Measurements from ENCODE around the gene PDLIM4. TPM values are rescaled to one million over a fixed set of nuclear protein-coding genes. Genes with fewer than 3 reads are reported as not detected.

Gene PDLIM4
- polyA plus RNA-seq, 2 of the 4 experiments (the other 2 are of a cell fraction): 0.09 TPM; not detected in 1

DNA sequence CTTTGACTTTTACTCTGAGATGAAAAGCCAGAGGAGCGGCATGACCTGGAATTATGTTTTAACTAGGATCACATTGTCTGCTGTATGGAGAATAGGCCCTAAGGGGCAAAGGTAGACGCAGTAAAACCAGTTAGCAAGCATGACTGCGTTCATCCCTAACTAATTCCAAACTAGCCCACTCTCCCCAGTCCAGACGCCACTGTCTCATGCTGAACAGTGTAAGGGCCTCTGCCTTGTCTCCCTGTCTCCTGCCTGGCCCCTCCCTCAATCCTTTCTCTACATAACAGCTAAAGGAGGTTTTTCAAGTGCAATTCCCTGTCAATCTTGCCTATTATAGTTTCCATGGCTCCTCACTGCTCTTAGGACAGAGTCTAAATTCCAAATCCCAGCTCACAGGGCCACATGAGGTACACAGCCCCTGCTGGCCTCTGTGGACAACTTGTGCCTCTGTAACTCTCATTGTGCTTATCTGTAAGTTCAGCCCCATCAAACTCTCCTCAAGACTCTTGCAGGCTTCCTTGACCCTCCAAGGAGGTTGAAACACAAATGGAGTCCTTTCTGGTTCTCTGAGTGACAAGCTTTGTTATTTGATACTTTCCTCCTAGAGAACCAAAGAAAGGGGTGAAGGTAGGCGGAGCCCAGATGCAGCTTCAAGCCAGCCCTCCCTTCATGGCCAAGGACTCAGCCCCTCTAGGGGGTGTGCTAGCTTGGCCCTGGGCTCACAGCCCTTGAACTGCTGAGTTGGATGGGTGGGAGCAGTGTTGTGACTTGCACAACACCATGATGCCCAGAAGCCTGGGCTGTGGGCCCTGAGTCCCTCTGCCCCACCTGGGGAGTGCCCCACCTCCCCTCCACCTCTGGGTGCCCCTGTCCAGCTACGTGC is 20.7 kb downstream of the PDLIM4 start:
- no peak for FAIRE-seq
- POLR2A ChIA-PET: no interaction called here
- H3K27ac ChIP-seq: no peak overlapping the region
- no peaks in the 10 kb centered on the region for H3K4me1 ChIP-seq
- no peak for ATAC-seq
- TF ChIP-seq FOXS1 (CRISPR knock-in tag; IDR thresholded peaks at IDR 0.05): no peak
- no peak for TF ChIP-seq CBX8 (IDR thresholded peaks at IDR 0.05)
- no peak for TF ChIP-seq MAZ (IDR thresholded peaks at IDR 0.05; ENCODE audit: borderline replicate concordance, low read depth, low read length)
- TF ChIP-seq EHF (CRISPR knock-in tag; IDR thresholded peaks at IDR 0.05): no peak
- no peak for TF ChIP-seq NPAS2 (CRISPR knock-in tag; IDR thresholded peaks at IDR 0.05; ENCODE audit: borderline replicate concordance)
- TF ChIP-seq EHMT2 (IDR thresholded peaks at IDR 0.05; ENCODE audit: low read depth): no peak
- TF ChIP-seq SMC3 (IDR thresholded peaks at IDR 0.05): no peak
- TF ChIP-seq, protein P1, sequence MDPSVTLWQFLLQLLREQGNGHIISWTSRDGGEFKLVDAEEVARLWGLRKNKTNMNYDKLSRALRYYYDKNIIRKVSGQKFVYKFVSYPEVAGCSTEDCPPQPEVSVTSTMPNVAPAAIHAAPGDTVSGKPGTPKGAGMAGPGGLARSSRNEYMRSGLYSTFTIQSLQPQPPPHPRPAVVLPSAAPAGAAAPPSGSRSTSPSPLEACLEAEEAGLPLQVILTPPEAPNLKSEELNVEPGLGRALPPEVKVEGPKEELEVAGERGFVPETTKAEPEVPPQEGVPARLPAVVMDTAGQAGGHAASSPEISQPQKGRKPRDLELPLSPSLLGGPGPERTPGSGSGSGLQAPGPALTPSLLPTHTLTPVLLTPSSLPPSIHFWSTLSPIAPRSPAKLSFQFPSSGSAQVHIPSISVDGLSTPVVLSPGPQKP (IDR thresholded peaks at IDR 0.05; ENCODE audit: low read depth, low read length): no peak
- CTCF ChIA-PET: interaction anchor here (0.6 to 2.7 kb wide), 4 partner anchors 15 to 91 kb away, joined by 3 to 11 read pairs (median 4); partner anchors contain the start of gene SLC22A5
- H3K4me3 ChIP-seq: no peak overlapping the region
- H3K4me2 ChIP-seq: no peak overlapping the region
- no peaks in the 10 kb centered on the region for H3K9me3 ChIP-seq
- WGBS (ENCODE audit: missing lambda C conversion rate): 81% methylated on average over 6 of the region's 6 CpGs
- DNase-seq (ENCODE audit: low read depth in 1 of 2, low spot score in 1 of 2): no peak

DNA sequence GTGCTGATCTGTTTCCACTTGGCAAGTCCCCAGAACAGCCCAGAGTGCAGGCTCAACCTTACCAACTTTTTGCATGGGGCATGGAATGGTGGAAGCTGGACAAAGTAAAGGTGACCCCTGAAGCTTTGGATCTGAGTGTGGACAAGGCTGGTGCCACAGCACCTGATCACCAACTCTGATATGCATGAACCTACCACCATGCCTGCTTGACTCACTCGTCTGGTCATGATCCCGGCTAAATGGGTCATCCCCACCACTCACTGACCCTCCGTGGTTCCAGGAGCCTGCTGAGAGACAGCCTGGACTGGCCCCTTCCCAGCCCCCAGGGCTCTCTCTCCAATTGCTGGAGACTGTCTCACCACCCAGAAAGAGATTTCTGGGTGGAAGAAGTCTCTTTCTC is 22.3 kb downstream of the PDLIM4 start:
- ATAC-seq (no peak), DNase-seq (ENCODE audit: low read depth in 1 of 2, low spot score in 1 of 2) (no peak), FAIRE-seq (no peak)
- WGBS (ENCODE audit: missing lambda C conversion rate): 71% methylated on average over 1 of the region's 3 CpGs
- POLR2A ChIA-PET: no interaction called here
- Histone ChIP-seq H3K9me3 (no peaks in the 10 kb centered on the region), H3K27ac (no peak overlapping the region), H3K4me2 (no peak overlapping the region), H3K4me1 (no peaks in the 10 kb centered on the region), H3K4me3 (no peak overlapping the region)
- TF ChIP-seq, protein P2, sequence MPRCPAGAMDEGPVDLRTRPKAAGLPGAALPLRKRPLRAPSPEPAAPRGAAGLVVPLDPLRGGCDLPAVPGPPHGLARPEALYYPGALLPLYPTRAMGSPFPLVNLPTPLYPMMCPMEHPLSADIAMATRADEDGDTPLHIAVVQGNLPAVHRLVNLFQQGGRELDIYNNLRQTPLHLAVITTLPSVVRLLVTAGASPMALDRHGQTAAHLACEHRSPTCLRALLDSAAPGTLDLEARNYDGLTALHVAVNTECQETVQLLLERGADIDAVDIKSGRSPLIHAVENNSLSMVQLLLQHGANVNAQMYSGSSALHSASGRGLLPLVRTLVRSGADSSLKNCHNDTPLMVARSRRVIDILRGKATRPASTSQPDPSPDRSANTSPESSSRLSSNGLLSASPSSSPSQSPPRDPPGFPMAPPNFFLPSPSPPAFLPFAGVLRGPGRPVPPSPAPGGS (IDR thresholded peaks at IDR 0.05): no peak
- TF ChIP-seq RNF2 (IDR thresholded peaks at IDR 0.05; ENCODE audit: borderline replicate concordance, low read depth) (no peak), GATA3 (IDR thresholded peaks at IDR 0.05; ENCODE audit: borderline replicate concordance) (no peak), CEBPB (IDR thresholded peaks at IDR 0.05) (no peak), HOXB13 (CRISPR knock-in tag; IDR thresholded peaks at IDR 0.05; ENCODE audit: low read depth) (no peak), ZSCAN20 (CRISPR knock-in tag; IDR thresholded peaks at IDR 0.05) (no peak), SREBF2 (IDR thresholded peaks at IDR 0.05) (no peak), MYC (IDR thresholded peaks at IDR 0.05; ENCODE audit: borderline replicate concordance, low read length) (no peak), RCOR1 (IDR thresholded peaks at IDR 0.05; ENCODE audit: low read depth, low read length) (no peak), CHD2 (IDR thresholded peaks at IDR 0.05; ENCODE audit: low read length, partially characterized antibody) (no peak)
- TF ChIP-seq, protein P1 (IDR thresholded peaks at IDR 0.05; ENCODE audit: low read depth, low read length): no peak
- TF ChIP-seq, protein P3, sequence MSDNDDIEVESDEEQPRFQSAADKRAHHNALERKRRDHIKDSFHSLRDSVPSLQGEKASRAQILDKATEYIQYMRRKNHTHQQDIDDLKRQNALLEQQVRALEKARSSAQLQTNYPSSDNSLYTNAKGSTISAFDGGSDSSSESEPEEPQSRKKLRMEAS (IDR thresholded peaks at IDR 0.05): no peak
- CTCF ChIA-PET: interaction anchor here (0.6 to 2.7 kb wide), 7 partner anchors 13 to 90 kb away, joined by 3 to 11 read pairs (median 3); partner anchors contain the start of gene SLC22A5

All from A549 (cell line).